ENCODE measurements around the gene NCOA7.

The NCOA7 gene

DNA sequence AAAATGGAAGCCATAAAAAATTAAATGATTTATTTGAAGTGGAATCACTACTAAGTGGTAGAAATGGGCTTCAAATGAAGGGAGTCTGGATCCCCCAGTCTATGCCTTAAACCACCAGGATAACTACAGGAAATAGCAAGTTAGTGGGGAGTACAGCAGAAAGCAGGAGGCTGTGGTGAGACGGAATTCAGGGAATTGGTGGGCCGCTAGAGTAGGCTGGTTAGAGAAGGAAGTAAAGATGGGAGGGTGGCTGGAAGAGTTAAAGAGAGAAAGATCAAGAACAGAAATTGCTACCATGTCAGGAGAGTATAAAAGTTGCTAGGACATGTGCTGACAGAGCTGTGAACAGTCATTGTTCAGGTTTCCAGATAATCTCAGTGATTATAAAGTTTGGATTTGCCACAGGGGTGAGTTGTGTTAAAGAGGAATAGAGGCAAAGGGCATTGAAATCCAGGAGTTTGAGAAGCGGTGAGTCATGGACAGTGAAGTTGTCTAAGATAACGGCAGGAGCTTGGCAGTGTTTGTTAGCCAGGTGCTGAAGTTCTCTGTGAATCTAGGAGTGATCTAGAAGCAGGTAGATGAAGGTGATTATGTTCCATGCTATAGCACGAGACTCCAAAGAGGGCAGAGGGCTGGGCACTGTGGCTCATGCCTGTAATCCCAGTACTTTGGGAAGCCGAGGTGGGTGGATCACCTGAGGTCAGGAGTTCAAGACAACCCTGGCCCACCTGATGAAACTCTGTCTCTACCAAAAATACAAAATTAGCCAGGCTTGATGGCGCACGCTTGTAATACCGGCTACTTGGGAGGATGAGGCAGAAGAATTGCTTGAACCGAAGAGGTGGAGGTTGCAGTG lies 152.1 kb downstream of the NCOA7 start:
- in situ Hi-C loops (cut with MboI; ENCODE audit: low sequenced_read_pairs): no loop called here

DNA sequence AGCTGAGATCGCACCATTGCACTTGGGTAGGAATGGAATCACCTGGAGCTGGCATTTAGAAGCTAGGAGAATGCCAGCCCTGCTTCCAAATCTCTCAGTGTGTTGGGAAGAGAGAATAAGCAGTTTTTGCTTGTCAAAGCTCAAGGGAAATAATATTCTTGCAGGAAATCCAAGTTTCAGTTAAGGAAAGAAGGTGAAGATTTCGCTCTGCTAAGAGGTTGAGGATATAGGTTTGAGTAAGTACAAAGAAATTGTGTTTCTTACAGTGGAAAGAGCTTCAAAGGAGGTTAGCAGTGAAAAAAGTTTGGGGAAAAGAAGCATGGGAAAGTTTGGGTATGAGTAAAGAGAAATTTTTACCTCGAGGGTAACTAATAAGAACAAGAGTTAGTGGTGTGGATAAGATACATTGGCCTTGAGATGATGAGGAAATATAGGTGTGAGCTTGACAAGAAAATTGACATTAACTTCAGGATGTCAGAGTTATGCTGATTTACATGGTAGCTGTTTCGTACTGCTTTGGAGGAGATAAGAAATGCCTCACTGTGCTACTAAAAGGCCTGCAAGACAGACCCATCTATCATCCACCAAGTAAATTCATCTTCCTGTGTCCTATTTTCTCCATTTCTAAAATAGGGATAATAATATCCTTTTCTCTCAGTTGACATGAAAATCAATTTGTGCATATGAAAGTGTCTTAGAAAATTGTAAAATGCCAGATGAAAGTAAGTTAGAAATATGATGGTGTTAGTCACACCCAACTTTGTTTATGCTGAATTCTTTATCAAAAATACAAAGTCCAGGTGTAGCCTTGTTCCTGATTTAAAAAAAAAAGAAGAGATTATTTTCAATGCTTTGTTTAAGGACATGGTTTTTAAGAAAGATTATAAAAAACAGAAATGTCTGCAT lies 153.0 kb downstream of the NCOA7 start:
- in situ Hi-C loops (cut with MboI; ENCODE audit: low sequenced_read_pairs): no loop called here

DNA sequence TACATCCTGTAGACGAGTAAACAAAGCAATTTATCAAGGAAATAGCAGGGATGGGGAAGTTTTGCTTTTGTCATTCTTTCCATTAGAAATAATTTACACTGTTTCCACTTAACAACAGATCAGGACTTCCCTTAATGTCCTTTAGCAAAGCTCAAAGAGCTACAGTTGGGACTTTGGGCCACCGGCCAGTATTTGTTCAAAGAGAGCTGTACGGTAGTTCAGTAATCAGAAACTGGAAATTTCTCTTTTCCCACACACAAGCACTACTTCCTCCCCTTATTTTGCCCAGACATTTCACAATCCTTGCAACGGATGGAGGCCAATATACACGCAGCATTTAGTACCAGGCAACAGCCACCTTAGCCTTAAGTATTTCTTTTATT lies 153.7 kb downstream of the NCOA7 start:
- in situ Hi-C loops (cut with MboI; ENCODE audit: low sequenced_read_pairs): no loop called here

DNA sequence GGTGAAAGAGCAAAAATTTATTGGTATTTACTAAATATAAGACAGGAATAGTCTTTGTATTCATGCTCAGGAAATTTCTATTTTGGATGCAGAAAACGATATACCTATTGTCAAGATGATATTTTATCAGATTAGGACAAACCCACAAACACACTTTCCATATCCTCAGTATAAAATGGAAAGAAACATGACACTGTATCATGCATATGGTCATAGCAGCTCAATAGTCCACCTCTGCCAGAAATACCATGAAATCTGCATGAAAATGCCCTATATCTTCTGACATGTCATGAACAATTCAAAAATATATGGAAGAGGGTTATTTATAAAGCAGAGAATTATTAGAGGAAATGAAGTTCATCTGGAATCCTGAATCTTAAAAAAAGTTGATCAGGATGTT lies 154.1 kb downstream of the NCOA7 start:
- in situ Hi-C loops (cut with MboI; ENCODE audit: low sequenced_read_pairs): no loop called here

DNA sequence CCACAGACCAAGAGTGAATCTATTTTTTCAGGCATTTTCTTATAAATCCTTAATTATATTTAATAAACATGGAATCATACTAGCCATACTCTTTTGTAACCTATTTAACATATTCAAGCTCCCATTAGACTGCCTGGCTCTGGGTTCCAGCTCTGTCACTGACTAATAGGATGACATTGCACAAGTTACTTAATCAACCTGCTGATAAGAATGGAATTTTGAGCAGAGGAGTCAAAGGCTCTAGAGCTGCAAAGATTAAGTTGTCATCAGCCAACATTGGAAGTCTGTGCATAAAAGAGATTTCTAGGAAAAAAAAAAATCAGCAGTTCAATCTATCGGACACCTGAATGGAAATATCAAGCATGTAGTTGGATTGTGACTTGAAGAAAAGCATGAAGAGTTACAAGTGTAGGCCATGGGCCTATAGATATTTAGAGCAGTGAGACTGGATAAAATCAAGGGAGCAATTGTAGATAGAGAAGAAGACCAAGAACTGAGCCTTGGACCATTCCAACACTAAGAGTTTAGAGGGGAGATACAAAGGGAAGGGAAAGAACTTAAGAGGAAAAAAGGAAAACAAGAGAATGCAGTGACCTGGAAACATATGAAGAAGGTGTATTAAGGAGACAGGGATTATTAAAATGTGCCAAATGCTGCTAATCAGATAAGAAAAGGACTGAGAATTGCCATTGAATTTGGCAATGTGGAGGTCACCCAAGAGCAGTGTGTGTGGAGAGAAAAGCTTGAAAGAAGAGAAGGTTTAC lies 154.8 kb downstream of the NCOA7 start:
- in situ Hi-C loops (cut with MboI; ENCODE audit: low sequenced_read_pairs): no loop called here

DNA sequence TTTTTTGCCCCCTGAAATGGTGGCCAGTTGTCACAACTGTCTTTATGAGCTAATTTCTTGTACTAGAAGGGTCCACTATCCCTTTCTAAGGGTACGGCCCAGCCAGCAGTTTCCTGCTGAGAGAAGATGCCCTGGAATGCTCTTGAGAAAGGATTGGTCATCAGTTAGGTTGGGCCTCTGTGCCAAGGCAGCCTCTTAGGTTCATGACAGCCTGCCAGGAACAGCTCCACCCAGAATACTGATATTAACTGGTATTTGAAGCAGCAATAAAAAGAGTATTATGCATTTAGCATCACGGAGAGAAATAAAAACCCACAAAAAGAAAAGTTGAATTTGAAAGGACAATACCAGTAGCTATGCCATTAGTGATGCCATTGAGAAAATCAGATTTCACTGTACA lies 156.9 kb downstream of the NCOA7 start:
- in situ Hi-C loops (cut with MboI; ENCODE audit: low sequenced_read_pairs): no loop called here

DNA sequence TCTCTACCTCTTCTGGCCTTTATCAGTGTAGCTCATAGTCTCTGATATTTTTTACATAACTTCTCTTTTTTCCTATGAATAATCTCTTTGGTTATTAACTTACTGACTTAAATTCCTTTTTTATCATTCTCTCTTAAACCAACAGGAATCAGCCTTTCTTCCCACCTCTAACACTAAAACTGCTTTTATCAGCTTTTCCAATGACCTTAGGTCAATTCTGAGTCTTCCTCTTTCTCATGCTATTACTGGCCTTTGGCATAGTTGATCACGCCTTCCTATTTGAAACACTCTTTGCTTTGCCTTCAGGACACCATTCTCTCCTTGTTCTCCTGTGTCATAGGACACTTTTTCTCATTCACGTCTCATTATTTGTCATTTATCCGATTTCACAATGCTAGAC lies 157.7 kb downstream of the NCOA7 start:
- in situ Hi-C loops (cut with MboI; ENCODE audit: low sequenced_read_pairs): no loop called here

DNA sequence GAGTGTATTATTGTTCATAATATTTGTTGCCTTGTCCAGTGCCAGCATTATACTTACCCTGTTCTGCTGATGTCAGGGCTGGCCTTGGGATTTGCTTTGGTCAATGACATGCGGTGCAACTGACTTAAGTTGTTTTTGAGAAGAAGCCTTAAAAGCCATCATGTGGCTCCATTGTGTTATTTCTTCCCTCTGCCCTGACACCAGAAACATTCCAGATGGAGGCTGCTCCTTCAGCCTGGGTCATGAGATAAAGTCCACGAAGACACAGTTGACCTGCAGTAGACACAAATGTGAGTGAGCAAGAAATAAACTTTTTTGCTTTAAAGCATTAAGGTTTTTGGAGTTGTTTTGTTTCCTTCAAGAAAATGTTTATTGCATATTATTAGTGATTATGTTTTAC lies 158.3 kb downstream of the NCOA7 start:
- in situ Hi-C loops (cut with MboI; ENCODE audit: low sequenced_read_pairs): no loop called here

DNA sequence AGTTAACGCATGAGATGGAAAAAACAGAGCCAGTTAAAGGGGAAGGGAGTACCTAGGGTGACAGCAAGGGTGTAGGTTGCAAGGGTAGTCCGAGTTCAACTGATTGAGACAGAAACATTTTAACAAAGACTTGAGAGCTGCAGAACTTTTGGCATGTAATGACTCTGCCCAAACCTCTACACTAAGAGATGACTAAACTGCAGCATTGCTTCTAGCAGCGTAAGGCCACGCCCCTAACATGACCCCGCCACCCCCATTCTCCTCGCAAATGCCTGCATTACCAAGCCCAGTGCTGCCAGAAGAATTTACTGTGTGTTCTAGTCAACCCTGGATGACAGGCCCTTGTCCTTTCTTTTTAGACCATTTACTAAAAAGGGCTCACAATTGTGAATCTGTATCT lies 159.5 kb downstream of the NCOA7 start:
- in situ Hi-C loops (cut with MboI; ENCODE audit: low sequenced_read_pairs): loop anchor here (5.0 kb wide), 1 partner anchor 33 kb away; no protein-coding TSS in a partner anchor

DNA sequence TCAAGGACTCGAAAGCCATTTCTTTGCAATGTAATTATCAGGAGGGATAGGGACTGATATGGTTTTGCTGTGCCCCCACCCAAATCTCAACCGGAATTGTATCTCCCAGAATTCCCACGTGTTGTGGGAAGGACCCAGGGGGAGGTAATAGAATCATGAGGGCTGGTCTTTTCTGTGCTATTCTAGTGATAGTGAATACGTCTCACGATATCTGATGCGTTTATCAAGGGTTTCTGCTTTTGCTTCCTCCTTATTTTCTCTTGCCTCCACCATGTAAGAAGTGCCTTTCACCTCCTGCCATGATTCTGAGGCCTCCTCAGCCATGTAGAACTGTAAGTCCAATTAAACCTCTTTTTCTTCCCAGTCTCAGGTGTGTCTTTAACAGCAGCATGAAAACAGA lies 160.0 kb downstream of the NCOA7 start:
- in situ Hi-C loops (cut with MboI; ENCODE audit: low sequenced_read_pairs): loop anchor here (5.0 kb wide), 1 partner anchor 33 kb away; no protein-coding TSS in a partner anchor

DNA sequence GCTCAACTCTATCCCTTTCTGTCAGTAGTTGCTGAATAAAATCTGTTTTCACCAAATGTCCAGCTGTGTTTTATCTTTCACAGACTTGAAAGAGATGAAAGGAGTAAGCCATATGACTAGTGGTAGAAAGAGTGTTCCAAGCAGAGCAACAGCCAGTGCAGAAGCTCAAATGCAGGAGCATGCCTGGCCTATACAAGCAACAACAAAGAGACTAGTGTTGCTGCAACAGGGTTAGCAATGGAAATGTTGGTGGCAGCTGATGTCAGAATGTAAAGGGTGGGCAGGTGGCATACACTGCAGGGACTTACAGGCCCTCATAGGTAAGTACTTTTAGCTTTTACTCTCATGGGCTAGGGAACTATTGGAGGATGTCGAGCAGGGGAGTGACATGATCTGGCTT lies 160.6 kb downstream of the NCOA7 start:
- in situ Hi-C loops (cut with MboI; ENCODE audit: low sequenced_read_pairs): loop anchor here (5.0 kb wide), 1 partner anchor 34 kb away; no protein-coding TSS in a partner anchor

DNA sequence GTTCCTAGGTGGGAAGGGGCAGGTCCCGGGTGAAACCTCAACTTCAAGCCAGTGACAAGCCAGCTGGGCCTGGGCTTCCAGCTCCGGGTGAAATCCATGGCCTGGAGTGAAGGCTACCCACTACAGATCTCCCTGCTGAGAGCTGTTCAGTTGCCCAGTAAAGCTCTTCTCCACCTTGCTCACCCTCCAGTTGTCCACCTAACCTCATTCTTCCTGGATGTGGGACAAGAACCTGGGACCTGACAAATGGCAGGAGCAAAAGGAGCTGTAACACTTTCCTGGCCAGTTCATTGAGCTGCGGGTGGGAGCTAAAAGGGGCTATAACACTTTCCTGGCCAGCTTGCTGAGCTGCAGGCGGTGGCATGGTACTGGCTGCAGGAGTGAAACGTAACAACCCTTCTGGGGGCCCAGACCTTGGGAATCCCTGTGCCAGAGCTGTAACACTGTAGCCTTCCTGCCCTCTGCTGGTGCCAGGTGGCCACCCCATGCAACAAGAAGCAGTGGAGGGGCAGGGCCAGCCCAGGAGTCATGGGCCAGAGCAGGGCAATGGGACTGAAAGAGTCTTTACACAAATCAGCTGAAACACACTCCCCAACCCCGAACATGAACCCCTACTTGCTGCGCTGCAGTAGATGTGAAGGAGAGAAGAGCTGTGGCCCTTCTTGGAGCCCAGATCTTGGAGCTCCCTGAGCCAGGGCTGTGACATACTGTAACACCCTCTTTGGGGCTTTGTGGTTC lies 162.2 kb downstream of the NCOA7 start:
- in situ Hi-C loops (cut with MboI; ENCODE audit: low sequenced_read_pairs): loop anchor here (5.0 kb wide), 1 partner anchor 36 kb away; no protein-coding TSS in a partner anchor

DNA sequence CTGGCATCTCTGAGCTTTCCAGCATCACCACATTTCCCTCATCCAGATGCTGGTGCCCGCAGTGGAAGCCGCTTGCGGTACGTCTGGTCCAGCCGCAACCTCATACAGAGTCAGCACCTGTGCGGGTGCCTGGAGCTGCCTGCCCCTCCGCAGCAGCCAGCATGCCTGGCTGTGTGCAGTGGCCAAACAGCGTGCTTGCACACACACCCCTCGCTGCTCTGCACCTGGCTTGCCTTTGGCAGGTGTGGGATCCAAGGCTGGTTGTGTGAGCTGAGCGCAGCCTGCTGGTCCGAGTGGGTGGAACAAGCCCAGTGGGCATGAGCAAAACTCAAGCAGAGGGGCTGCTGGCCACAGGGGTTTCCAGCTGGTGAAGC lies 162.7 kb downstream of the NCOA7 start:
- in situ Hi-C loops (cut with MboI; ENCODE audit: low sequenced_read_pairs): loop anchor here (5.0 kb wide), 1 partner anchor 36 kb away; no protein-coding TSS in a partner anchor

DNA sequence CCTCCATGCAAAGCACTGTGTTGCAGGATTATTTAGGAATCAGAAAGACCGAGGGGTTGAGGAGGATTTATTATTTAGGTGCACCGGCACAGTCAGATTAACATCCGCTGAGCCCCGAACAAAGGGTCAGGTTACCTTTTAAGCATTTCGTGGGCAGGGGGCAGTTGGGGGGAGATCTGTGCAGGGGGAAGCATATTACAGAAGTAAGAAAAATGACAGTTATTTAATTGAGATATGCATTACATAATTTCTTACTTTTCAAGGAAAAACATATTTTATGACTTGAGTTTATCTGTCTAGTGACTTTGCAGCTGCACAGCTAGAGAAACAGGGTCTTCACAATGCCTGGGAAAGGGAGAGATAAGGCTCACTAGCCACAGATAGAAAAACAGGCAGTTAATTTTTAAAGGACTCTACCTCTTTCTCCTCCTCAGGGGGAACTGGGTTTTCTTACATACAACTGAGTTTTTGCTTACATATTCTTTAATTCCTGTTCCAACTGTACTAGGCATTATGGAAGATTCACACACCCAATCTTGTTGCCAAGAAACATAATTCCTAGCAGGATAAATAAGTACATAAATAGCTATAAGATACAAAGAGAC lies 164.1 kb downstream of the NCOA7 start:
- in situ Hi-C loops (cut with MboI; ENCODE audit: low sequenced_read_pairs): loop anchor here (5.0 kb wide), 2 partner anchors 38 to 163 kb away; partner anchors contain the start of gene NCOA7

DNA sequence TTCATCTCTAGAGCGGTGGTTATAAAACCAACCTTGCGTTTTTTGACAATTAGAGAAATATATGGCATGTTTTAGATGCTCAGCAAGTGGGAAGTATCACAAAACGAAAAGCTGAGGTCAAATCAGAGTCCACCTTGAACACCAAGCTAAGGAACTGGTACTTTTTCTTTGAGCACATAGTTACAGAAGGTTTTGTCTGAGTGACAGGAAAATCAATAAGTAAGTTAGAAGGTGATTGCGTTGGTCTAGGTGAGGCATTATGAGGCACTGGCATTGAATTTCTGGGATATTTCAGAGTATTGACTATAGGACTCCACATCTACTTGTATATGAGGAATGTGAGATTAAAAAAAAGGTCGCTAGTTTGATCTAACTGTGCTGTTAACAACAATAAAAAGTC lies 165.2 kb downstream of the NCOA7 start:
- in situ Hi-C loops (cut with MboI; ENCODE audit: low sequenced_read_pairs): loop anchor here (5.0 kb wide), 1 partner anchor 164 kb away; the partner anchor contains the start of gene NCOA7

DNA sequence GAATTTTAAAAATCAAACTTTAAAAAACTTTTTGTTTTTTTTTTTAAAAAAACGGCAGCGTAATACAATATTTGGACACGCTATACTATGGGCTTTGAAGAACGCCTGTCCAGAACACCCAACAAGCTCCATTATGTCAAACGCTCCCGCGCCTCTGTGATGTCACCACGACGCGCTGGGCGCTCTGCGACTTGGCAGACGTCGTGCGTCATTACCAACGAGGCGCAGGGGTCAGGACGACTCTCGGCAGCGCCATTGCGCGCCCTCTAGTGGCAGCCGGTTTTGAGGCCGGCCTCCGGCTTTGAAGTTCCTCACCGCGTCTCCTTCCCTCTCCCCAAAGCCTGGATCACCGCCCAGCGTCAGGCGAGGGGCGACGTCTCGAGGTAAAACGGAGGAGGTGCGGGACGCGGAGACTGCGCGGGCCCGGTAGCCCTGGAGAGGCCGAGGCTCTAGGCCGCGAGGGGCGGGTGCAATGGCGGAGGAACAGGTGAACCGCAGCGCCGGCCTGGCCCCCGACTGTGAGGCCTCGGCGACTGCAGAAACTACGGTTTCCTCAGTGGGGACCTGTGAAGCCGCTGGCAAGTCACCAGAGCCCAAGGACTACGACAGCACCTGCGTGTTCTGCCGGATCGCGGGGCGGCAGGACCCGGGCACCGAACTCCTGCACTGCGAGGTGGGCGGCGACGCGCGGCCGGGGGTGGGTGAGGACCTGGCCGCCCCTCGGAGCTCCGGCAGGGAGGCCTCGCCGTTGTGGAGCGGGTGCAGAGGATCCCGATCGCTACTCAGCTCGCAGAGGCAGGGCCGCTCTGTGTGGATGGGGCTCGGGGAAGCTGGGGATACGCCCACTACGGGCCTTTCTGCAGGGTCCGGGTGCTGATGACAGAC lies 166.0 kb downstream of the NCOA7 start, which contains the start of gene HINT3:
TSS of gene HINT3 (plus strand) at position 265 of the 885 bp plus-strand sequence. CDS start at position 473, 208 bp downstream.
- in situ Hi-C loops (cut with MboI; ENCODE audit: low sequenced_read_pairs): loop anchor here (5.0 kb wide), 1 partner anchor 164 kb away; the partner anchor contains the start of gene NCOA7

DNA sequence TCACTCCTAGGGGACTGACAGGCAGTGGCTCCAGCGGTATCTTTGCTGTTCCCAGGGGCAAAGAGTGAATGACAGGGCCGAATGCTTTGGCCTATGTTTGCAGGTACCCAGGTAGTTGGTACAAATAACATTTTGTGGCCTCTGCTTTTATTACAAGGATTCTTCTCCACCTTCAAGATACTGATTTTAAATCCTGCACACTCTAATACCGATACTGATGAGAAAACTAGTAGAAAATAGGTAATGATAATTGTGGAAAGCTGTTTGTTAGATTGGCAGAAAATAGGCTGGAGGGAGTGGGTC lies 166.6 kb downstream of the NCOA7 start:
- in situ Hi-C loops (cut with MboI; ENCODE audit: low sequenced_read_pairs): loop anchor here (5.0 kb wide), 1 partner anchor 165 kb away; the partner anchor contains the start of gene NCOA7

DNA sequence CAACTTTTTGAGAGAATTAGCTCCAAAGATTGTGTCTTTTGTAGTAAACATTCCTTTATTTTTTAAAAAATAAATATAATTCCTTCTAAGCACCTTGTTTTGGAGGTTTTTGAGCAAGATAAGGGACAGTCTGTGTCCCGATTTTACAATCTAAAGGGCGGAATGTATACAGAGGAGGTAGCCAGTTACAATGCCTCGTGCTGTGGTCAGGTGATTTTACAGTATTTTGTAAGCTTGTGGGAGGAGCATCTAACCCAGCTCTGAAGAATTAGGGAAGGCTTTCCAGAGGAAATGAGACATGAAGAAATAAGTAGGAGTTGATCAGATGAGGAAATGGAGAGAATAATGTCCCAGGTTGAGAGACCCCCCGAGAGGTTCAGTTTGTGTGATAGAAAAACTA lies 167.1 kb downstream of the NCOA7 start:
- in situ Hi-C loops (cut with MboI; ENCODE audit: low sequenced_read_pairs): loop anchor here (5.0 kb wide), 1 partner anchor 166 kb away; the partner anchor contains the start of gene NCOA7

Measured in HL-60/S4 (cell line).